Measurements from ENCODE around the gene FOXJ3. TPM values are rescaled to one million over a fixed set of nuclear protein-coding genes. Genes with fewer than 3 reads are reported as not detected.

The FOXJ3 gene
- total RNA-seq, 1 donor: 86.7 TPM

DNA sequence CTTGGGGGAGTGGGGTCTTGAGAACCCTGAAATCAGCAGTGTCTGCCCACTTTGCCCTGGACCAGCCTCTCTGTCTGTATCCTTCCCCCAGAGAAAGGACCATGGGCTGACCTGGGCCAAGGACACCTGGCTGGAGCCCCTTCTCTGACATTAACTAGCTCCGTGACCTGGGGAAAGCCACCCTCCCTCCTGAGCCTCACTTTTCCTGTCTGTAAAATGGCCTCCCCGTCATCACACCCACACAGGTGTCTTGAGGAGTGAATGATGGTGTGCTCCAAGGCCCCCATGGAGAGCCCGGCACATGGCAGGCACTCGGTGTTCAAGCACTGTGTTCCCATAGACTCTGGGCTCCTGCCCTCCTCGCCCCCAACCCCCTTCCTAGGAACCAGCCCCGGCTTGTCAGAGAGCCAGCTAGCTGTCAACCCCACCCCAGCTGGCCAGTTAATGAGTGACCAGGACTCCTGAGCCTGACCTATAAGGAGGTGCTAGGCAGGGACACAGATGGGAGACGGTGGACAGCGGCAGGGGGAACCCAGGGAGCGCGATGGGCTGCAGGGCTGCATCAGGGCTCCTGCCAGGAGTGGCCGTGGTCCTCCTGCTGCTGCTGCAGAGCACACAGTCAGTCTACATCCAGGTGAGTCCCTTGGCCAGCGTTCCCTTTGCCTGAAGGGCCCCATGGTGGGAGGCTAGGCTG lies 182.0 kb downstream of the FOXJ3 start, which contains the start of gene GUCA2B:
TSS of gene GUCA2B (plus strand) at position 504 of the 694 bp plus-strand sequence. CDS start at position 545, 41 bp downstream.
- Histone ChIP-seq H3K4me1 (ENCODE audit: insufficient read depth, low read length) (no peaks in the 10 kb centered on the region), H3K4me3 (ENCODE audit: low read length) (no peak within 1 kb of the TSS), H3K9me3 (ENCODE audit: low read depth, low read length) (no peaks in the 10 kb centered on the region), H3K27me3 (ENCODE audit: insufficient read depth, low read length) (no peaks in the 10 kb centered on the region)

DNA sequence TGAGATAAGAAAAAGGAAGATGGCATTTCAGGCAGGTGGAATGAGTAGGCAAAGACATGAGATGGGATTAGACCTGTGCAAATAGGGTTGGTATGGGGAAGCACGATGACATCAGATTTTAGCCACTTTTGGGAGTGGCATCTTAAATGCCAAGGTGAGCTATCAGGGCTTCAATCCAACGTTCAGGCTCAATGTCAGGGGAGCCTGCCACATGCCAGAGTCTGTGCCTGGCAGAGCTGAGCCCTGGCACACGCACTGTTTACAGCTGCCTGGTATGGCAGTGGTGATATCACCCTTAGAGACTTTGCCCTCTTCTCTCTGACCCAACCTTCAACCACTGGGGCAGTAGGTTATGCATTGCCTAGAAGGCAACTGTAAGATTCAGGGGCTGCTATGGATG lies 182.9 kb downstream of the FOXJ3 start:
- H3K4me1 ChIP-seq (ENCODE audit: insufficient read depth, low read length): no peaks in the 10 kb centered on the region
- no peaks in the 10 kb centered on the region for H3K27me3 ChIP-seq (ENCODE audit: insufficient read depth, low read length)
- no peaks in the 10 kb centered on the region for H3K9me3 ChIP-seq (ENCODE audit: low read depth, low read length)
- H3K4me3 ChIP-seq (ENCODE audit: low read length): no peak overlapping the region

- Histone ChIP-seq H3K27me3 (ENCODE audit: insufficient read depth, low read length) (no peaks in the 10 kb centered on the region), H3K4me1 (ENCODE audit: insufficient read depth, low read length) (no peaks in the 10 kb centered on the region), H3K9me3 (ENCODE audit: low read depth, low read length) (no peaks in the 10 kb centered on the region), H3K4me3 (ENCODE audit: low read length) (no peak overlapping the region)
Measured at GRCh38 chr1:42150651-42151050, 184.4 kb downstream of the FOXJ3 start.

DNA sequence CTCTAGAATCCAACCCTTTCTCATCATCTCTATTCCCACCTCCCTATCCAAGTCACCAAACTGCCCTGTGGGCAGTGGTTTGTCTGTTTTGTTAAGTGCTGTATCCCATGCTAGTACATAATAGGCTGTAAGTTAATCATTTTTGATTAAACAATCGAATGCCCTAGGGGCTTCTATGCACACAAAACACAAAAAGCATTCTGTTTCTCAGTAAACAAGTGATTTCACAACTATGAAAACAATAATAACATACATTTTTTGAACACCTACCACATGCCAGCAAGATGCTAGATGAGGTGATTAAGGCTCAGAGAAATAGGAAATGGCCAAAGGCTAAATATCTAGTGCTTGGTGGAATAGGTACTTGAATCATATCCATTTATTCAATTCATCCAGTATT lies 186.9 kb downstream of the FOXJ3 start:
- H3K27me3 ChIP-seq (ENCODE audit: insufficient read depth, low read length): no peaks in the 10 kb centered on the region
- no peaks in the 10 kb centered on the region for H3K4me1 ChIP-seq (ENCODE audit: insufficient read depth, low read length)
- no peak overlapping the region for H3K4me3 ChIP-seq (ENCODE audit: low read length)
- no peaks in the 10 kb centered on the region for H3K9me3 ChIP-seq (ENCODE audit: low read depth, low read length)

GRCh38 chr1:42146626-42147320 lies 188.3 kb downstream of the FOXJ3 start:
- H3K4me3 ChIP-seq (ENCODE audit: low read length): no peak overlapping the region
- no peaks in the 10 kb centered on the region for H3K4me1 ChIP-seq (ENCODE audit: insufficient read depth, low read length)
- no peaks in the 10 kb centered on the region for H3K9me3 ChIP-seq (ENCODE audit: low read depth, low read length)
- no peaks in the 10 kb centered on the region for H3K27me3 ChIP-seq (ENCODE audit: insufficient read depth, low read length)

DNA sequence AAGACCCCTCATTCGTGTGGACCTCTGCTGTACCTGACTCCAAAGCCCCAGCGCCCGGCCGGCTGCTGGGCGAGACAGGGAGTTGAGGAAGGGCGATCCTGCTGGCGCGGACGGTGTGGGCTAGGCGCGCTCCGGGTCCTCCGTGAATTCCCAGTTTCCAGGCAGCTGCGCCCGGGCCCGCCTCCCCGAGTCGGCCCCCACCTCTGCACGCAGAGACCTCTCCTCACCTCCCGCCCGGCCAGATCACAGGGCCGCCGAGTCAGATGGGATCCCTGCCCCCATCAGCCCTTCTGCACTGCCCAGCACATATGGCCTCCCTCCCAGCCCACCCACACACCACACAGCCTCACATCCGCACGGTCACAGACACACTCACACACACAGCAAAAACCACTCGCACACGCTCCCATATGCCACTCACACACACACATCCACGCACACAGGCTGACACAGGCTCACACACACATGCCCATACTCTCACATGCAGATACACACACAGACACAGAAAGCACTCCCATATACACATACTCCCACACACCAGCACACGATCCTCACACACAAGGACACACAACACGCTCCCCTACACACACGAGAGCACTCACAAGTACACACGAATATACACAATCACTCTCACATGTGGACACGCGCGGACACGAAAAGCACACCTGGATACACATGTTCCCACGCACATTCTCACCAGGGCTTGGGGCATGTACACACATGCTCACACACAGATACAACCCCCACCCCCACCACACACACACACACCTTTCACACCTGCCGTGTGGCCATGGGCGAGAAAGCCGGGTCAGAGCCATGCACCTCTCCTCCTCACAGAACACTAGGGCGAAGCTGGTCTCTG lies 189.0 kb downstream of the FOXJ3 start:
- H3K4me3 ChIP-seq (ENCODE audit: low read length): no peak overlapping the region
- H3K9me3 ChIP-seq (ENCODE audit: low read depth, low read length): no peaks in the 10 kb centered on the region
- no peaks in the 10 kb centered on the region for H3K27me3 ChIP-seq (ENCODE audit: insufficient read depth, low read length)
- no peaks in the 10 kb centered on the region for H3K4me1 ChIP-seq (ENCODE audit: insufficient read depth, low read length)

DNA sequence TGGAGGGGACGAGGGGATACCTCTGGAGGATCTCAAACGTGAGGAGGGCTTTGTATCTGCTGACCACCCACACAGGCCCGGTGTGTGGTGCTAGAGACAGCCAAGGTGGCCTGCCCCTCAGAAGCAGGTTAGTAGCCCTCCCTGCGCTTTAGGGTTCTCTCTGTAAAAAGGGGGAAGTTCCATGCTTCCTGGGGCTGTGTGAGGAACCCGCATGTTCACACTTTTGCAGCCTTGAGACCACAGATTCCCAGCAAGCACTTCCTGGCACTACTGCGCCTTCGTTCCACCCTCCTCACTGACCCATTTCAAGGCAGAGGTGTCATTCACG lies 189.7 kb downstream of the FOXJ3 start:
- Histone ChIP-seq H3K27me3 (ENCODE audit: insufficient read depth, low read length) (no peaks in the 10 kb centered on the region), H3K9me3 (ENCODE audit: low read depth, low read length) (no peaks in the 10 kb centered on the region), H3K4me1 (ENCODE audit: insufficient read depth, low read length) (no peaks in the 10 kb centered on the region), H3K4me3 (ENCODE audit: low read length) (no peak overlapping the region)

DNA sequence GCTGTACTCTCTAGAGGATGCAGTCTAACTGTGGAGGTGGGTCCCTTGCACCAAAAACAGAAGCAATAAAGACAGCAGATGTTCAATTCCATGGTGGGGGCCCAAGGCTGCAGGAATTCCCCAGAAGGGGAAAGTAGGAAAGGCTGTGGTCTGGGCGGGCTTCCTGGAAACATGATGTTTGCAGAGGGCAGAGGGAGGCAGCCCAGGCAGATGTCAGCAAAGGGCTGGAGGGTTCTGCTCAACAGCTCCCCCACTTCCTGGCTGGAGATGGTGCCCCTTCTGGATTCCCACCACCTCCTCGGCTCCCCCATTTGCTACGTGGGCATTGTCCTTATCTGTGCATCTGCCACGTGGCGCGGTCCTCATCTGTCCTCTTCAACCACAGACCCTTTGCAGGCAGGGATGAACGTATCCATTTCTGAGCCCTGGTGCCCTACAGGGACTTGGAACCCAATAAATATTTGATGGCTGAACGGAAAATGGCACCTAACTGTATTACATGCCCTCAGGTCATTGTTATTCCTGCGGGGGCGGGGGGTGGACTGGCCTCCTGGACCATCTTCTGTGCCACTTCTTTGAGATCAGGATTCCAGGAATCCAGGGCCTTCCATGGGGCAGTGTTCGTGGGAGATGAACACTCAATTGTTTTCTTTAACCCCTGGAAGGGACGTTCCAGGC lies 190.2 kb downstream of the FOXJ3 start:
- H3K4me3 ChIP-seq (ENCODE audit: low read length): no peak overlapping the region
- H3K9me3 ChIP-seq (ENCODE audit: low read depth, low read length): no peaks in the 10 kb centered on the region
- H3K27me3 ChIP-seq (ENCODE audit: insufficient read depth, low read length): no peaks in the 10 kb centered on the region
- H3K4me1 ChIP-seq (ENCODE audit: insufficient read depth, low read length): no peaks in the 10 kb centered on the region

- Histone ChIP-seq H3K4me1 (ENCODE audit: insufficient read depth, low read length) (no peaks in the 10 kb centered on the region), H3K4me3 (ENCODE audit: low read length) (no peak overlapping the region), H3K27me3 (ENCODE audit: insufficient read depth, low read length) (no peaks in the 10 kb centered on the region), H3K9me3 (ENCODE audit: low read depth, low read length) (no peaks in the 10 kb centered on the region)
Measured at GRCh38 chr1:42143896-42144710, 190.9 kb downstream of the FOXJ3 start.

GRCh38 chr1:42142894-42143675 lies 191.9 kb downstream of the FOXJ3 start:
- H3K4me1 ChIP-seq (ENCODE audit: insufficient read depth, low read length): no peaks in the 10 kb centered on the region
- no peaks in the 10 kb centered on the region for H3K27me3 ChIP-seq (ENCODE audit: insufficient read depth, low read length)
- H3K4me3 ChIP-seq (ENCODE audit: low read length): no peak overlapping the region
- no peaks in the 10 kb centered on the region for H3K9me3 ChIP-seq (ENCODE audit: low read depth, low read length)

GRCh38 chr1:42141978-42142377 lies 193.1 kb downstream of the FOXJ3 start:
- Histone ChIP-seq H3K4me1 (ENCODE audit: insufficient read depth, low read length) (no peaks in the 10 kb centered on the region), H3K27me3 (ENCODE audit: insufficient read depth, low read length) (no peaks in the 10 kb centered on the region), H3K9me3 (ENCODE audit: low read depth, low read length) (no peaks in the 10 kb centered on the region), H3K4me3 (ENCODE audit: low read length) (no peak overlapping the region)

DNA sequence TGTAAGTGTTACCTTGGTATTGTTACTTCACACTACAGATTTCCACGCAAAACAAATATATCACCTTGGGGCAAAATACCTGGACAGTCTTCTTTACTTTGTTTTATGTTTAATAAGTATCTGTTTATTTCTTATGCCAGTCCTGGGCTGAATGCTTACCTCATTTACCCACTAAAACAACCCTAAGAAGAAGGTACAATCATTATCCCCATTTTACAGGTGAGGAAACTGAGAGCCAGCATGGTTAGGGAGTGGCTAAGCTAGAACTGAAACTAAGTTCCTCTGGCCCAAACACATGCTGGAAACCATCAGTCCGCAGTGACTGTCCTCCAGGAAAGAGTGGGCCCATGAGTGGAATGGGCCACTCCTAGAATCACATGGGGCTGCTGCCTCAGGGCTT lies 194.8 kb downstream of the FOXJ3 start:
- Histone ChIP-seq H3K4me3 (ENCODE audit: low read length) (no peak overlapping the region), H3K4me1 (ENCODE audit: insufficient read depth, low read length) (no peaks in the 10 kb centered on the region), H3K27me3 (ENCODE audit: insufficient read depth, low read length) (no peaks in the 10 kb centered on the region), H3K9me3 (ENCODE audit: low read depth, low read length) (no peaks in the 10 kb centered on the region)

- H3K4me3 ChIP-seq (ENCODE audit: low read length): no peak overlapping the region
- H3K4me1 ChIP-seq (ENCODE audit: insufficient read depth, low read length): no peaks in the 10 kb centered on the region
- no peaks in the 10 kb centered on the region for H3K9me3 ChIP-seq (ENCODE audit: low read depth, low read length)
- H3K27me3 ChIP-seq (ENCODE audit: insufficient read depth, low read length): no peaks in the 10 kb centered on the region
Measured at GRCh38 chr1:42139444-42139843, 195.6 kb downstream of the FOXJ3 start.

DNA sequence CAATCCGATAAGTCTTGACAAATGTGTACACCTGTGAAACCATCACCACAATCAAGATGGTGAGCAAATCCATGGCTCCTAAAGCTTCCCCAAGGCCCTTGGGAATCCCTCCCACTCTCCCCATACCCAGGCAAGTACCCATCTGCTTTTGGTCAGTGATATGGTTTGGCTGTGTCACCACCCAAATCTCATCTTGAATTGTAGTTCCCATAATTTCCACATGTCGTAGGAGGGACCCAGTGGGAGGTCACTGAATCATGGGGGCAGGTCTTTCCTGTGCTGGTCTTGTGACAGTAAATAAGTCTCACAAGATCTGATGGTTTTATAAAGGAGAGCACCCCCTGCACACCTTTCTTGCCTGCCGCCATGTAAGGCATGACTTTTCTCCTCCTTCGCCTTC lies 196.4 kb downstream of the FOXJ3 start:
- no peaks in the 10 kb centered on the region for H3K4me1 ChIP-seq (ENCODE audit: insufficient read depth, low read length)
- no peaks in the 10 kb centered on the region for H3K9me3 ChIP-seq (ENCODE audit: low read depth, low read length)
- H3K27me3 ChIP-seq (ENCODE audit: insufficient read depth, low read length): no peaks in the 10 kb centered on the region
- H3K4me3 ChIP-seq (ENCODE audit: low read length): no peak overlapping the region
